HepG2 (cell line): ENCODE results near the gene RTF1. TPM values are rescaled to one million over a fixed set of nuclear protein-coding genes. Genes with fewer than 3 reads are reported as not detected.

Experiments used
- ATAC-seq: fragments of 200-7000 bp; cut with Tn5 transposase; 3 replicates; pipeline ENCODE4 v1.9.1; 2020; ENCODE audit warnings: mild to moderate bottlenecking, moderate library complexity
- BruUV-seq: library from RNA; stranded (reverse); fragments of 400-500 nt; replicated peaks from 2 replicates; lab custom pipeline; 2021; lab: Mats Ljungman, UMichigan
- CTCF ChIA-PET: fragments of 300-600 bp; formaldehyde crosslinking; extraction: SDS; loops from one replicate; lab custom pipeline; 2021; ENCODE audit warnings: low total read pairs, inconsistent platforms, low intra/inter-chr PET ratio; lab: Yijun Ruan, JAX
- POLR2A ChIA-PET: fragments of 350-600 bp; sonication (Branson Sonifier 250); formaldehyde crosslinking; loops from one replicate; lab custom pipeline; 2020; ENCODE audit warnings: antibody characterized with exemption, inconsistent platforms; lab: Yijun Ruan, JAX
- DNase-seq: peaks from one replicate; pipeline ENCODE4 v3.0.0-alpha.2; 2015; ENCODE audit warnings: low spot score
- FAIRE-seq: peaks from 3 replicates; lab custom pipeline; 2011; peaks lifted over from hg19 to GRCh38; lab: Jason Lieb, UNC
- H2AFZ ChIP-seq: one replicate; pipeline ENCODE4 v1.6.1; 2011; ENCODE audit warnings: low read length, inconsistent platforms
- H3K27ac ChIP-seq: fragments of 300-600 bp; 3 replicates; pipeline ENCODE4 v1.8.0; 2011; ENCODE audit warnings: mixed run types, mild to moderate bottlenecking, mixed read lengths, low read length, inconsistent platforms; ENCODE audit not compliant: insufficient read depth; ENCODE audit errors: extremely low read length
- H3K27me3 ChIP-seq, 2 experiments: fragments of 200-600 bp in 1 of 2; 2 replicates in 1 of 2; 3 replicates in 1 of 2; pipeline versions ENCODE4 v1.6.0 to v1.8.0; 2011; ENCODE audit warnings: low read length in 2 of 2, mild to moderate bottlenecking in 2 of 2, moderate library complexity in 2 of 2, inconsistent platforms in 1 of 2; ENCODE audit not compliant: insufficient read depth in 2 of 2, control insufficient read depth in 1 of 2
- H3K36me3 ChIP-seq, 2 experiments: fragments of 200-600 bp in 1 of 2; replicated peaks in 1 of 2; 2 replicates in 1 of 2; 3 replicates in 1 of 2; pipeline versions ENCODE4 v1.5.1 to v1.8.0; 2011; ENCODE audit warnings: low read length in 2 of 2, inconsistent platforms in 1 of 2; ENCODE audit not compliant: insufficient read depth in 2 of 2, control insufficient read depth in 1 of 2
- H3K4me1 ChIP-seq: 2 replicates; pipeline ENCODE4 v1.5.1; 2012; ENCODE audit warnings: low read length, inconsistent platforms; ENCODE audit not compliant: insufficient read depth
- H3K4me2 ChIP-seq: 2 replicates; pipeline ENCODE4 v1.6.0; 2011; ENCODE audit warnings: low read depth, low read length, inconsistent platforms
- H3K4me3 ChIP-seq, 3 experiments: fragments of 200-600 bp in 1 of 3; sonication (generic), shearing (Covaris generic) in 1 of 3; replicated peaks in 1 of 3; 2 replicates each; pipeline ENCODE4 v1.5.1; 2011 to 2016; ENCODE audit warnings: low read length in 3 of 3, inconsistent platforms in 2 of 3, low read depth in 2 of 3, mild to moderate bottlenecking in 2 of 3, control low read depth in 1 of 3, mixed read lengths in 1 of 3; ENCODE audit not compliant: insufficient read depth in 1 of 3
- H3K79me2 ChIP-seq: one replicate; pipeline ENCODE4 v1.6.1; 2011; ENCODE audit warnings: low read length, inconsistent platforms; ENCODE audit not compliant: insufficient read depth
- H3K9ac ChIP-seq: 2 replicates; pipeline ENCODE4 v1.6.0; 2011; ENCODE audit warnings: mild to moderate bottlenecking, low read depth, low read length, inconsistent platforms; ENCODE audit not compliant: insufficient read depth
- H3K9me3 ChIP-seq: 2 replicates; pipeline ENCODE4 v1.5.1; 2012; ENCODE audit warnings: mild to moderate bottlenecking, low read length
- H4K20me1 ChIP-seq: 2 replicates; pipeline ENCODE4 v1.6.0; 2011; ENCODE audit warnings: inconsistent platforms, mild to moderate bottlenecking, low read length, moderate library complexity; ENCODE audit not compliant: insufficient read depth
- AKAP8 ChIP-seq: sonication (generic); formaldehyde crosslinking; IDR thresholded peaks from 2 replicates; pipeline ENCODE4 v1.5.1; 2020; ENCODE audit warnings: mild to moderate bottlenecking, missing genetic modification reagents
- BRD4 ChIP-seq: sonication (generic); formaldehyde crosslinking; IDR thresholded peaks from 2 replicates; pipeline ENCODE4 v1.4.0; 2020; ENCODE audit warnings: missing genetic modification reagents
- GABPA ChIP-seq, 2 experiments: IDR thresholded peaks; 2 replicates each; pipeline ENCODE4 v1.6.1; 2011 to 2016; ENCODE audit warnings: low read depth in 2 of 2, low read length in 1 of 2, missing biosample characterization in 1 of 2, missing genetic modification characterization in 1 of 2
- POLR2AphosphoS5 ChIP-seq: IDR thresholded peaks from 2 replicates; pipeline ENCODE4 v1.6.1; 2012; ENCODE audit warnings: low read depth, low read length
- REPIN1 ChIP-seq: sonication (generic); formaldehyde crosslinking; IDR thresholded peaks from 2 replicates; pipeline ENCODE4 v1.8.0; 2022; ENCODE audit warnings: missing genetic modification reagents, low read depth, mild to moderate bottlenecking, borderline replicate concordance
- TBP ChIP-seq: sonication (generic); formaldehyde crosslinking; IDR thresholded peaks from 2 replicates; pipeline ENCODE4 v1.5.0; 2020; ENCODE audit warnings: missing genetic modification reagents
- ZFP82 ChIP-seq: sonication (generic); formaldehyde crosslinking; IDR thresholded peaks from 2 replicates; pipeline ENCODE4 v1.5.1; 2020; ENCODE audit warnings: mild to moderate bottlenecking, missing genetic modification reagents, borderline replicate concordance
- ZNF205 ChIP-seq: IDR thresholded peaks from 2 replicates; pipeline ENCODE4 v1.6.1; 2018; ENCODE audit warnings: missing biosample characterization, missing genetic modification reagents
- ZNF563 ChIP-seq: sonication (generic); formaldehyde crosslinking; IDR thresholded peaks from 2 replicates; pipeline ENCODE4 v1.8.0; 2022; ENCODE audit warnings: mild to moderate bottlenecking, moderate library complexity, missing genetic modification reagents
- ZNF891 ChIP-seq: sonication (generic); formaldehyde crosslinking; IDR thresholded peaks from 2 replicates; pipeline ENCODE4 v1.5.0; 2020; ENCODE audit warnings: mild to moderate bottlenecking, missing genetic modification reagents
- WGBS: methylation state at CpG from one replicate; pipeline ENCODE4 v1.1.6; 2017; ENCODE audit warnings: low lambda C conversion rate; 5-methylcytosine and 5-hydroxymethylcytosine counted together
- in situ Hi-C: cut with HindIII; loops from 2 replicates; pipeline ENCODE4 v1.10.0; 2017; ENCODE audit warnings: low pct_unique_long_range_greater_than_20kb; ENCODE audit not compliant: extremely low pct_ligation_motif_present
- intact Hi-C: fragments of 100-400 bp; cut with micrococcal nuclease; formaldehyde crosslinking; loops from one replicate; pipeline ENCODE4 v1.10.0; 2022; ENCODE audit not compliant: unreplicated experiment
- polyA plus RNA-seq, 8 experiments: library from polyadenylated mRNA; depleted of rRNA in 3 of 8; stranded (reverse) in 7 of 8; unstranded in 1 of 8; fragments of >200 nt; fragmentation: Illumina TruSeq in 4 of 8; extraction: Trizol in 4 of 8; gene quantifications; 2 replicates each; pipeline versions ENCODE4 v1.2.1 to v1.2.3, GENCODE V29; 2011 to 2016; ENCODE audit warnings: low read depth in 4 of 8, missing spikeins in 1 of 8, mixed read lengths in 1 of 8; ENCODE audit not compliant: insufficient read depth in 1 of 8
- total RNA-seq, 5 experiments: library from RNA; depleted of rRNA; stranded (reverse); fragments of >200 nt; fragmentation: Illumina TruSeq; extraction: Trizol; gene quantifications; 2 replicates each; pipeline ENCODE4 v1.2.3, GENCODE V29; 2016; ENCODE audit warnings: low read depth in 1 of 5
- TF ChIP-seq, protein P1 (sequence below): sonication (generic); formaldehyde crosslinking; IDR thresholded peaks from 2 replicates; pipeline ENCODE4 v1.4.0; 2020; ENCODE audit warnings: missing genetic modification reagents
- TF ChIP-seq, protein P2 (sequence below): sonication (generic); formaldehyde crosslinking; IDR thresholded peaks from 2 replicates; pipeline ENCODE4 v1.8.0; 2022; ENCODE audit warnings: missing genetic modification reagents, mild to moderate bottlenecking, borderline replicate concordance

RTF1 gene
- total and polyA plus RNA-seq, 2 of the 13 experiments (the other 11 are each of a cell fraction or from before 2014, with no cell fraction given) = 13.9 to 17.9 TPM

DNA sequence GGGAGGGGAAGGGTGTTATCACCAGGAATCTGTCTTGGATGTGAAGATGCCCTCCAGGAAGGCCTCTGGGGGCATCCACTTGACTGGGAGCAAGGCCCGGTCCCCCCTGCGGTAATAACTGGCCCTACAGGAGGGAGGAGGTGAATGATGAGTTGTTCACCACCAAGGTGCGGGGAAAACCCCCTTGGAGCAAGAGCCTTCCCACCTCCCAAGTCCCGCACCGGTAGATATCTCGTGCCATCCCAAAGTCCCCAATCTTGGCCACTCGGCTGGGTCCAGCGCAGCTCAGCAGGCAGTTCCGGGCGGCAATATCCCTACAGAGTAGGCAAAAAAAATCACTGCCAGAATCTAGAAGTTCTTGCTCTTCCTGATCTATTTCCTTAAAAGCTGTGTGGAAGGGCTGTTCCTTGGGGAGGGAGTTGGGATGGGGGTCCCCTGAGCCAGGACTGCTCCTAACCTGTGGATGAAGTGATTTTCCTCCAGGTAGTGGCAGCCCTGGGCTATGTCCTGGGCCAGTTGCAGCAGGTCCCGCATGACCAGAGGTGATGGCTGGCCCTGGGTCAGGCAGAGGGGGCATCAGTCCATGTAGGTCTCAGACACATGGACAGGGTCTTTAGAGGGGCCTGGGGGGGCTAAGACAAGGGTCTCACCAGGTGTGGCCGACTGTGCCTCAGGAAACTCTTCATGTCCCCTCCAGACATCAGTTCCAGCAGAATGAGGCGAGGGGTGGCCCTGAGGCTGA is 88.0 kb downstream of the RTF1 start:
- in situ Hi-C loops (no loop called here), intact Hi-C loops (loop anchor here (5.0 kb wide), 1 partner anchor 38 kb away; no protein-coding TSS in a partner anchor)
- no TSS peak for BruUV-seq
- no peak for FAIRE-seq
- CTCF ChIA-PET = no interaction called here
- Histone ChIP-seq H3K9ac (no peak overlapping the region), H3K9me3 (no peaks in the 10 kb centered on the region), H3K36me3 (peaks cover 8 to 20% of the 10 kb centered on the region in 2 experiments; a peak in 4 of 5 replicates), H3K4me3 (no peak overlapping the region), H3K4me2 (no peak overlapping the region), H3K27me3 (no peaks in the 10 kb centered on the region), H3K27ac (no peak overlapping the region), H2AFZ (no peak overlapping the region), H3K79me2 (no peaks in the 10 kb centered on the region), H3K4me1 (no peaks in the 10 kb centered on the region), H4K20me1 (no peaks in the 10 kb centered on the region)
- peak; percentile 3; the same call in 2 of the 3 replicates for ATAC-seq
- POLR2A ChIA-PET = no interaction called here
- DNase-seq = no peak
- 96% methylated on average over 10 of the region's 13 CpGs for WGBS
- TF ChIP-seq TBP (CRISPR knock-in tag) (no peak), POLR2AphosphoS5 (0 out of 2 replicates have a peak, but pooled peaks have one; percentile 3), ZNF205 (CRISPR knock-in tag) (no peak), AKAP8 (0 out of 2 replicates have a peak, but pooled peaks have one; percentile 25)
- TF ChIP-seq, protein P1, sequence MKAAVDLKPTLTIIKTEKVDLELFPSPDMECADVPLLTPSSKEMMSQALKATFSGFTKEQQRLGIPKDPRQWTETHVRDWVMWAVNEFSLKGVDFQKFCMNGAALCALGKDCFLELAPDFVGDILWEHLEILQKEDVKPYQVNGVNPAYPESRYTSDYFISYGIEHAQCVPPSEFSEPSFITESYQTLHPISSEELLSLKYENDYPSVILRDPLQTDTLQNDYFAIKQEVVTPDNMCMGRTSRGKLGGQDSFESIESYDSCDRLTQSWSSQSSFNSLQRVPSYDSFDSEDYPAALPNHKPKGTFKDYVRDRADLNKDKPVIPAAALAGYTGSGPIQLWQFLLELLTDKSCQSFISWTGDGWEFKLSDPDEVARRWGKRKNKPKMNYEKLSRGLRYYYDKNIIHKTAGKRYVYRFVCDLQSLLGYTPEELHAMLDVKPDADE (CRISPR knock-in tag) = no peak

DNA sequence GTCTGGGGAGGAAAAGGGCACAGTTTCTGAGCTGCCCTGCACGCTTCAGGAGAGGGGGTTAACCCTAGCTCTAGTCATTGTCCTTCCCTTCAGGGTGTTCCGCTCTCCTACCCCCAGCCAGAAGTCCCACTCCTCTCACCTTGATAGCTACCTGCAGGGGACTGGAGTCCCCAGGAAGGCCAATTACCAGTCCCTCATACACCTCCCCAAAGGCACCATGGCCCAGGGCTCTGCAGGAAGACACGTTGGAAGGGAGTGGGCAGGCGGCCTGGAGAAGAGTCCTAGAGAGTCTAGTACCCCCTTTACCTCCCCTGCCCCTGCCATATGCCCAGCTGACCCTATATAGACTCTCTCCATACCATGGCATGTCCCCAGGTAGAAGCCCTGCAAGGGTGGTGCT is 88.9 kb downstream of the RTF1 start:
- Histone ChIP-seq H4K20me1 (no peaks in the 10 kb centered on the region), H3K9me3 (no peaks in the 10 kb centered on the region), H3K36me3 (peaks cover 8 to 18% of the 10 kb centered on the region in 2 experiments; a peak in 4 of 5 replicates), H2AFZ (no peak overlapping the region), H3K4me3 (no peak overlapping the region), H3K9ac (no peak overlapping the region), H3K79me2 (no peaks in the 10 kb centered on the region), H3K27me3 (no peaks in the 10 kb centered on the region; a peak in 1 of 5 replicates), H3K4me2 (no peak overlapping the region), H3K4me1 (no peaks in the 10 kb centered on the region), H3K27ac (no peak overlapping the region)
- no TSS peak for BruUV-seq
- FAIRE-seq (no peak), DNase-seq (no peak), ATAC-seq (peak; percentile 3; the same call in 1 of the 3 replicates)
- WGBS = 75% methylated on average over 4 of the region's 4 CpGs
- in situ Hi-C loops = no loop called here
- ChIA-PET CTCF (no interaction called here), POLR2A (no interaction called here)
- intact Hi-C loops = loop anchor here (5.0 kb wide), 1 partner anchor 38 kb away; no protein-coding TSS in a partner anchor
- TF ChIP-seq ZNF563 = no peak
- TF ChIP-seq GABPA (IDR thresholded peaks at IDR 0.05; ENCODE audit: low read depth, low read length) = no peak
- TF ChIP-seq GABPA (CRISPR knock-in tag; IDR thresholded peaks at IDR 0.05; ENCODE audit: low read depth) = no peak
- TF ChIP-seq BRD4 (CRISPR knock-in tag) = no peak
- no peak for TF ChIP-seq ZFP82
- no peak for TF ChIP-seq REPIN1
- TF ChIP-seq, protein P2, sequence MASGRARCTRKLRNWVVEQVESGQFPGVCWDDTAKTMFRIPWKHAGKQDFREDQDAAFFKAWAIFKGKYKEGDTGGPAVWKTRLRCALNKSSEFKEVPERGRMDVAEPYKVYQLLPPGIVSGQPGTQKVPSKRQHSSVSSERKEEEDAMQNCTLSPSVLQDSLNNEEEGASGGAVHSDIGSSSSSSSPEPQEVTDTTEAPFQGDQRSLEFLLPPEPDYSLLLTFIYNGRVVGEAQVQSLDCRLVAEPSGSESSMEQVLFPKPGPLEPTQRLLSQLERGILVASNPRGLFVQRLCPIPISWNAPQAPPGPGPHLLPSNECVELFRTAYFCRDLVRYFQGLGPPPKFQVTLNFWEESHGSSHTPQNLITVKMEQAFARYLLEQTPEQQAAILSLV (CRISPR knock-in tag) = no peak
- TF ChIP-seq ZNF891 = no peak
